Measurements from ENCODE around the gene RNF144B. TPM values are rescaled to one million over a fixed set of nuclear protein-coding genes. Genes with fewer than 3 reads are reported as not detected.

RNF144B gene
- total and polyA plus RNA-seq, 2 donors (not counting 1 experiment from before 2014, with no cell fraction given): 3.0 to 17.0 TPM

DNA sequence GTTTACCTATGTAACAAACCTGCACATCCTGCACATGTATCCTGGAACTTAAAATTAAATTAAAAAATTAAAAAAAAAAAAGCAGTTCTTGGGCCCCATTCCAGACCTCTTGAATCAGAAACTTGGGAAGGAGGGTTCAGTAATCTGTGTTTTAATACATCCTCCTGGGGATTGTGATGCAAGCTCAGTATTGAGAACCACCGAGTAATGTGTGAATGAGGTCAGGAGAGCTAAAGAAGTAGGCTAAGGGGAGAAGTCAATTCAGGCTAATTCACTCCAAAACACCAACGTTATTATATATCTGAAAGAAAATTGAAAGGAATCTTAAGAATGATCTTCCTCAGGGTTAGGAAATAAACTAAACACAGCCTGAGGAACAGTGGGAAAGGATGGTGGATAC is 120.4 kb downstream of the RNF144B start:
- H3K27ac ChIP-seq (ENCODE audit: low read length in 2 of 2): no peak overlapping the region
- Mint-ChIP-seq H3K27ac (no peak overlapping the region), H3K9me3 (ENCODE audit: insufficient read depth) (no peaks in the 10 kb centered on the region), H3K4me3 (no peak overlapping the region), H3K4me1 (peaks cover 6% of the 10 kb centered on the region), H3K27me3 (no peaks in the 10 kb centered on the region)
- no peaks in the 10 kb centered on the region for H3K27me3 ChIP-seq (replicated peaks in 1 of 4; ENCODE audit: control extremely low read depth in 1 of 4, control insufficient read depth in 3 of 4, insufficient read depth in 4 of 4, low read length in 3 of 4)
- no peaks in the 10 kb centered on the region for H4K20me1 ChIP-seq (ENCODE audit: control insufficient read depth, insufficient read depth, low read length, poor library complexity, severe bottlenecking)
- ChIA-PET CTCF (interaction anchor here (7.9 kb wide), 1 partner anchor 181 kb away, joined by 379 read pairs; no protein-coding TSS in a partner anchor), POLR2A (no interaction called here)
- H3K4me3 ChIP-seq (ENCODE audit: control extremely low read depth in 1 of 5, extremely low read depth in 1 of 5, insufficient read depth in 1 of 5, low read depth in 2 of 5, low read length in 4 of 5): no peak overlapping the region
- no peak for TF ChIP-seq EZH2 (IDR thresholded peaks at IDR 0.05; ENCODE audit: borderline replicate concordance, insufficient read depth, low read depth, low read length, poor library complexity, severe bottlenecking)
- no peak for TF ChIP-seq CTCF (IDR thresholded peaks at IDR 0.05)
- intact Hi-C loops (cut with micrococcal nuclease): no loop called here
- DNase-seq (no peak), ATAC-seq (ENCODE audit: low read depth) (no peak)
- H3K9me3 ChIP-seq (ENCODE audit: control extremely low read depth in 1 of 3, control insufficient read depth in 2 of 3, insufficient read depth in 1 of 3, low read length in 2 of 3): no peaks in the 10 kb centered on the region
- peaks cover 3 to 9% of the 10 kb centered on the region in 2 donors for H3K4me1 ChIP-seq (ENCODE audit: control insufficient read depth in 2 of 2, insufficient read depth in 2 of 2, low read length in 2 of 2)
- WGBS (ENCODE audit: insufficient coverage): no CpG with 5 or more reads among the region's 2 CpGs
- H3K79me2 ChIP-seq (ENCODE audit: control insufficient read depth, insufficient read depth, low read length): no peaks in the 10 kb centered on the region
- no peak overlapping the region for H2AFZ ChIP-seq (ENCODE audit: insufficient read depth, low read depth, low read length, poor library complexity, severe bottlenecking)
- no peak overlapping the region for H3K9ac ChIP-seq (ENCODE audit: low read length)
- no peak overlapping the region for H3K4me2 ChIP-seq (replicated peaks; ENCODE audit: low read depth, low read length, poor library complexity, severe bottlenecking)
- H3K36me3 ChIP-seq (replicated peaks in 1 of 2; ENCODE audit: control extremely low read depth in 1 of 2, control insufficient read depth in 1 of 2, extremely low read depth in 1 of 2, insufficient read depth in 2 of 2, low read length in 1 of 2): no peaks in the 10 kb centered on the region

DNA sequence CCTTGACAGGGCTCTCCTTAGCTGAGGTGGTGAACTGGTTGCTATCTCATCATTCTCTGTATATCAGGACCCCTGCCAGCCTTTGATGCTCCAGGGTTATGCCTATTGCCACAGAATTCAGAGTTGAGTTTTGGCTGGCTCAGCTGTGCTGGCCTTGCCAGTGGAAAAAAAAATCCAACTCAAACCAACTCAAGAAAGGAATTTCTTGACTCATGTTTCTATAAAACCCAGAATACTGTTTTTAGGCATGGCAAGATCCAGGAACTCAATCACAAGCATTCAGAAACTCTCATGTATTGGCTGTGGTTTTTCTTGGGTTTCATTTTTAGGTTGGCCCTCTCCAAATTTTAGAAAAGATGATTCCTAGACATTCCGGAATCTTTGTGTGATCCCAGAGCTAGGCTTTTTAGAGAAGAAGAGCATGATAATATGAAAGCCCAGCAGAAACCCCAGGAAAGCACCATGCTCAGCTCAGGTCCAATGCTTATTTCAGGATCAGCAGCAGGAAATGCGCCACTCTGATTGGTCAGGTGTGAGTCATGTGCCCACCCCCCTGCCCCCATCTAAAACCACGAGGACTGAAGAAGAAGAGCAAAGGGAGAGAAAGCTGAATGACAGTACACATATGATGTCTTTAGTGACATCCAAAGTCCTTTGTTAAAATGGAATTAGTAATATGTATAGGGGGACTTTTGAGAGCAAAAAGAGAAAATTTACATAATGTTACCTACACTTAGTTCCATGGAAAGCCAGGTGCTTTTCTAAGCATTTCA is 122.9 kb downstream of the RNF144B start:
- Mint-ChIP-seq H3K27me3 (peaks cover 3% of the 10 kb centered on the region), H3K4me3 (no peak overlapping the region), H3K9me3 (ENCODE audit: insufficient read depth) (no peaks in the 10 kb centered on the region), H3K4me1 (peaks cover 4% of the 10 kb centered on the region), H3K27ac (no peak overlapping the region)
- ChIA-PET CTCF (interaction anchor here (2.0 kb wide), 1 partner anchor 187 kb away, joined by 9 read pairs; no protein-coding TSS in a partner anchor), POLR2A (no interaction called here)
- no peaks in the 10 kb centered on the region for H3K79me2 ChIP-seq (ENCODE audit: control insufficient read depth, insufficient read depth, low read length)
- ATAC-seq (ENCODE audit: low read depth) (no peak), DNase-seq (no peak)
- no peaks in the 10 kb centered on the region for H3K36me3 ChIP-seq (replicated peaks in 1 of 2; ENCODE audit: control extremely low read depth in 1 of 2, control insufficient read depth in 1 of 2, extremely low read depth in 1 of 2, insufficient read depth in 2 of 2, low read length in 1 of 2)
- no peaks in the 10 kb centered on the region for H3K27me3 ChIP-seq (replicated peaks in 1 of 4; ENCODE audit: control extremely low read depth in 1 of 4, control insufficient read depth in 3 of 4, insufficient read depth in 4 of 4, low read length in 3 of 4)
- H4K20me1 ChIP-seq (ENCODE audit: control insufficient read depth, insufficient read depth, low read length, poor library complexity, severe bottlenecking): no peaks in the 10 kb centered on the region
- H3K9ac ChIP-seq (ENCODE audit: low read length): no peak overlapping the region
- H2AFZ ChIP-seq (ENCODE audit: insufficient read depth, low read depth, low read length, poor library complexity, severe bottlenecking): no peak overlapping the region
- no peak overlapping the region for H3K4me2 ChIP-seq (replicated peaks; ENCODE audit: low read depth, low read length, poor library complexity, severe bottlenecking)
- WGBS (ENCODE audit: insufficient coverage): no CpG with 5 or more reads among the region's 3 CpGs
- H3K9me3 ChIP-seq (ENCODE audit: control extremely low read depth in 1 of 3, control insufficient read depth in 2 of 3, insufficient read depth in 1 of 3, low read length in 2 of 3): no peaks in the 10 kb centered on the region
- TF ChIP-seq EZH2 (IDR thresholded peaks at IDR 0.05; ENCODE audit: borderline replicate concordance, insufficient read depth, low read depth, low read length, poor library complexity, severe bottlenecking) (no peak), CTCF (IDR thresholded peaks at IDR 0.05) (no peak)
- intact Hi-C loops (cut with micrococcal nuclease): no loop called here
- H3K4me1 ChIP-seq (ENCODE audit: control insufficient read depth in 2 of 2, insufficient read depth in 2 of 2, low read length in 2 of 2): peaks cover 3 to 5% of the 10 kb centered on the region in 2 donors
- H3K27ac ChIP-seq (ENCODE audit: low read length in 2 of 2): no peak overlapping the region
- H3K4me3 ChIP-seq (ENCODE audit: control extremely low read depth in 1 of 5, extremely low read depth in 1 of 5, insufficient read depth in 1 of 5, low read depth in 2 of 5, low read length in 4 of 5): no peak overlapping the region
